Mesenchymal stem cell (in vitro differentiated cells and primary cell): ENCODE measurements around the gene GFAP.
A peak's percentile ranks its signal among the peaks of the same experiment; 100 is the strongest.

ENCODE experiments used
- DNase-seq: peaks from one replicate; pipeline ENCODE4 v3.0.0-alpha.2; 2013
- H2AFZ ChIP-seq: one replicate; pipeline ENCODE4 v1.6.1; 2013; ENCODE audit warnings: low read depth, mild to moderate bottlenecking, control low read depth, inconsistent platforms, low read length, moderate library complexity
- H2AK5ac ChIP-seq: 2 replicates; pipeline ENCODE4 v1.6.1; 2013; ENCODE audit warnings: low read length, moderate library complexity, mild to moderate bottlenecking, inconsistent platforms; ENCODE audit not compliant: severe bottlenecking
- H2BK120ac ChIP-seq: one replicate; pipeline ENCODE4 v1.6.1; 2013; ENCODE audit warnings: low read depth, mild to moderate bottlenecking, inconsistent platforms, low read length, moderate library complexity
- H2BK12ac ChIP-seq, 2 experiments: one replicate each; pipeline ENCODE4 v1.6.1; 2013; ENCODE audit warnings: inconsistent platforms in 2 of 2, low read length in 2 of 2, mild to moderate bottlenecking in 2 of 2, moderate library complexity in 2 of 2, control low read depth in 1 of 2
- H2BK15ac ChIP-seq: one replicate; pipeline ENCODE4 v1.6.1; 2013; ENCODE audit warnings: mild to moderate bottlenecking, low read depth, inconsistent platforms; ENCODE audit not compliant: poor library complexity, severe bottlenecking
- H2BK5ac ChIP-seq: 2 replicates; pipeline ENCODE4 v1.6.1; 2013; ENCODE audit warnings: low read depth, mild to moderate bottlenecking, low read length, control low read depth, inconsistent platforms; ENCODE audit not compliant: poor library complexity, severe bottlenecking
- H3K14ac ChIP-seq, 2 experiments: one replicate each; pipeline ENCODE4 v1.6.1; 2013; ENCODE audit warnings: inconsistent platforms in 2 of 2, low read length in 2 of 2, control low read depth in 1 of 2, mild to moderate bottlenecking in 1 of 2, moderate library complexity in 1 of 2
- H3K18ac ChIP-seq, 2 experiments: one replicate each; pipeline ENCODE4 v1.6.1; 2013; ENCODE audit warnings: inconsistent platforms in 2 of 2, low read length in 2 of 2, control low read depth in 1 of 2, low read depth in 1 of 2, mild to moderate bottlenecking in 1 of 2
- H3K23ac ChIP-seq, 2 experiments: one replicate each; pipeline ENCODE4 v1.6.1; 2013; ENCODE audit warnings: inconsistent platforms in 2 of 2, low read length in 2 of 2, mild to moderate bottlenecking in 2 of 2, moderate library complexity in 2 of 2, control low read depth in 1 of 2
- H3K27ac ChIP-seq: 2 replicates; pipeline ENCODE4 v1.5.1; 2013; ENCODE audit warnings: mild to moderate bottlenecking, moderate library complexity, low read length, control low read depth, inconsistent platforms; ENCODE audit not compliant: poor library complexity, severe bottlenecking
- H3K27me3 ChIP-seq, 2 experiments: 2 replicates each; pipeline versions ENCODE4 v1.6.1 to v1.7.0; 2013; ENCODE audit warnings: low read length in 2 of 2, mild to moderate bottlenecking in 2 of 2, moderate library complexity in 2 of 2, control low read depth in 1 of 2, inconsistent platforms in 1 of 2; ENCODE audit not compliant: control insufficient read depth in 1 of 2, insufficient read depth in 1 of 2
- H3K36me3 ChIP-seq, 2 experiments: 2 replicates each; pipeline versions ENCODE4 v1.6.1 to v1.7.0; 2013; ENCODE audit warnings: low read length in 2 of 2, control low read depth in 1 of 2, inconsistent platforms in 1 of 2, low read depth in 1 of 2, mild to moderate bottlenecking in 1 of 2; ENCODE audit not compliant: insufficient read depth in 2 of 2, control insufficient read depth in 1 of 2
- H3K4ac ChIP-seq, 2 experiments: one replicate each; pipeline ENCODE4 v1.6.1; 2013; ENCODE audit warnings: inconsistent platforms in 2 of 2, low read length in 2 of 2, mild to moderate bottlenecking in 2 of 2, moderate library complexity in 2 of 2, control low read depth in 1 of 2, low read depth in 1 of 2
- H3K4me1 ChIP-seq: 2 replicates; pipeline ENCODE4 v1.6.1; 2013; ENCODE audit warnings: low read depth, low read length, control low read depth; ENCODE audit not compliant: control insufficient read depth, insufficient read depth
- H3K4me2 ChIP-seq: 2 replicates; pipeline ENCODE4 v1.6.1; 2013; ENCODE audit warnings: low read length, mild to moderate bottlenecking, inconsistent platforms; ENCODE audit not compliant: poor library complexity, severe bottlenecking
- H3K4me3 ChIP-seq, 2 experiments: 2 replicates each; pipeline versions ENCODE4 v1.5.1 to v1.7.0; 2013; ENCODE audit warnings: low read length in 2 of 2, mild to moderate bottlenecking in 2 of 2, control low read depth in 1 of 2, low read depth in 1 of 2; ENCODE audit not compliant: insufficient read depth in 1 of 2
- H3K79me1 ChIP-seq: replicated peaks from 2 replicates; pipeline ENCODE4 v1.6.1; 2013; ENCODE audit warnings: mild to moderate bottlenecking, control low read depth, low read length, inconsistent platforms; ENCODE audit not compliant: poor library complexity, severe bottlenecking
- H3K9ac ChIP-seq: 2 replicates; pipeline ENCODE4 v1.7.0; 2013; ENCODE audit warnings: mild to moderate bottlenecking, low read length, moderate library complexity
- H3K9me3 ChIP-seq: 2 replicates; pipeline ENCODE4 v1.7.0; 2013; ENCODE audit warnings: mild to moderate bottlenecking, low read length; ENCODE audit not compliant: control insufficient read depth
- H4K8ac ChIP-seq: one replicate; pipeline ENCODE4 v1.6.1; 2013; ENCODE audit warnings: inconsistent platforms, mild to moderate bottlenecking, low read length, moderate library complexity
- H4K91ac ChIP-seq: one replicate; pipeline ENCODE4 v1.6.1; 2013; ENCODE audit warnings: mild to moderate bottlenecking, low read length, inconsistent platforms
- WGBS: methylation state at CpG from one replicate; pipeline ENCODE4 v1.1.7; 2013; ENCODE audit warnings: mixed read lengths; 5-methylcytosine and 5-hydroxymethylcytosine counted together

GFAP gene

GRCh38 chr17:44865931-44866330 is 49.4 kb downstream of the GFAP start:
- no peak overlapping the region for H3K27ac ChIP-seq
- H3K9ac ChIP-seq = no peak overlapping the region
- H2BK15ac ChIP-seq = no peak overlapping the region
- no peak overlapping the region for H4K8ac ChIP-seq
- DNase-seq = no peak
- H2AK5ac ChIP-seq = no peak overlapping the region
- H2BK120ac ChIP-seq = no peak overlapping the region
- H3K18ac ChIP-seq = no peak overlapping the region
- no peak overlapping the region for H2BK12ac ChIP-seq
- H3K4me2 ChIP-seq = no peak overlapping the region
- no peak overlapping the region for H4K91ac ChIP-seq
- no peak overlapping the region for H3K23ac ChIP-seq
- H3K4me3 ChIP-seq = no peak overlapping the region
- no peaks in the 10 kb centered on the region for H3K27me3 ChIP-seq
- H3K79me1 ChIP-seq = peaks cover 7% of the 10 kb centered on the region
- no peak overlapping the region for H3K4ac ChIP-seq
- H3K9me3 ChIP-seq = no peaks in the 10 kb centered on the region
- no peak overlapping the region for H3K14ac ChIP-seq
- no peak overlapping the region for H2AFZ ChIP-seq
- no peaks in the 10 kb centered on the region for H3K4me1 ChIP-seq
- H3K36me3 ChIP-seq = peaks cover 58 to 84% of the 10 kb centered on the region in 2 experiments
- H2BK5ac ChIP-seq = no peak overlapping the region
- 94% methylated on average over 6 of the region's 6 CpGs for WGBS

GRCh38 chr17:44865231-44865660 is 50.1 kb downstream of the GFAP start:
- Histone ChIP-seq H3K23ac (no peak overlapping the region), H3K4me1 (no peaks in the 10 kb centered on the region), H3K4ac (no peak overlapping the region), H3K4me2 (no peak overlapping the region), H3K4me3 (no peak overlapping the region), H2BK120ac (no peak overlapping the region), H2AFZ (no peak overlapping the region), H2BK5ac (no peak overlapping the region), H4K91ac (no peak overlapping the region), H3K18ac (no peak overlapping the region), H2BK15ac (no peak overlapping the region), H4K8ac (no peak overlapping the region), H3K14ac (no peak overlapping the region), H3K79me1 (peaks cover 7% of the 10 kb centered on the region), H3K27ac (no peak overlapping the region), H3K36me3 (peaks cover 63 to 89% of the 10 kb centered on the region in 2 experiments), H3K27me3 (no peaks in the 10 kb centered on the region), H3K9me3 (no peaks in the 10 kb centered on the region), H2AK5ac (no peak overlapping the region), H2BK12ac (no peak overlapping the region), H3K9ac (no peak overlapping the region)
- peak; percentile 77 for DNase-seq
- no CpG with 5 or more reads among the region's 1 CpG for WGBS

GRCh38 chr17:44864831-44865230 is 50.5 kb downstream of the GFAP start:
- Histone ChIP-seq H3K14ac (no peak overlapping the region), H3K4me2 (no peak overlapping the region), H3K27me3 (no peaks in the 10 kb centered on the region)

GRCh38 chr17:44863061-44863918 is 52.0 kb downstream of the GFAP start:
- no peak overlapping the region for H2AK5ac ChIP-seq
- H3K23ac ChIP-seq = no peak overlapping the region
- H3K4me1 ChIP-seq = no peaks in the 10 kb centered on the region
- no peak overlapping the region for H3K4me2 ChIP-seq
- H3K79me1 ChIP-seq = peaks cover 7% of the 10 kb centered on the region
- H2BK12ac ChIP-seq = no peak overlapping the region
- no peak for DNase-seq
- H3K9ac ChIP-seq = no peak overlapping the region
- H3K27ac ChIP-seq = no peak overlapping the region
- H2BK5ac ChIP-seq = no peak overlapping the region
- H3K14ac ChIP-seq = no peak overlapping the region
- no peaks in the 10 kb centered on the region for H3K27me3 ChIP-seq
- H2BK15ac ChIP-seq = no peak overlapping the region
- no peak overlapping the region for H2BK120ac ChIP-seq
- H3K18ac ChIP-seq = no peak overlapping the region
- no peak overlapping the region for H4K91ac ChIP-seq
- WGBS = 96% methylated on average over 12 of the region's 12 CpGs
- H3K4me3 ChIP-seq = no peak overlapping the region
- H2AFZ ChIP-seq = no peak overlapping the region
- H3K4ac ChIP-seq = no peak overlapping the region
- peaks cover 68 to 89% of the 10 kb centered on the region in 2 experiments for H3K36me3 ChIP-seq
- H3K9me3 ChIP-seq = no peaks in the 10 kb centered on the region
- H4K8ac ChIP-seq = no peak overlapping the region

More at GRCh38 chr17:44864831-44865230, 50.5 kb downstream of the GFAP start:
- Histone ChIP-seq H3K9ac (no peak overlapping the region), H2AK5ac (no peak overlapping the region), H4K91ac (no peak overlapping the region), H3K4me1 (no peaks in the 10 kb centered on the region), H2BK120ac (no peak overlapping the region), H2AFZ (no peak overlapping the region), H3K27ac (no peak overlapping the region), H3K4me3 (no peak overlapping the region), H2BK15ac (no peak overlapping the region), H3K4ac (no peak overlapping the region), H3K79me1 (peaks cover 7% of the 10 kb centered on the region), H3K23ac (no peak overlapping the region), H3K18ac (no peak overlapping the region), H3K9me3 (no peaks in the 10 kb centered on the region), H2BK12ac (peak overlapping the region in 1 of 2 experiments; percentile 30), H3K36me3 (peaks cover 64 to 89% of the 10 kb centered on the region in 2 experiments), H2BK5ac (no peak overlapping the region), H4K8ac (no peak overlapping the region)
- no peak for DNase-seq
- WGBS = 75% methylated on average over 10 of the region's 10 CpGs
